Omental fat pad (tissue), 4 donors: ENCODE data around the gene NUP210L. TPM values are rescaled to one million over a fixed set of nuclear protein-coding genes. Genes with fewer than 3 reads are reported as not detected.

Experiments used
- ATAC-seq: fragments of 150-250 bp; one replicate; pipeline ENCODE4 v1.9.1; 2016; ENCODE audit warnings: mild to moderate bottlenecking, moderate library complexity; ENCODE audit not compliant: low FRiP score
- DNase-seq: peaks from one replicate; pipeline ENCODE4 v3.0.0-alpha.2; 2019; ENCODE audit warnings: low spot score
- CTCF ChIP-seq, 3 donors: fragments of 450-650 bp; IDR thresholded peaks; one replicate each; pipeline ENCODE4 v1.5.1; 2016 to 2017; ENCODE audit warnings: antibody characterized with exemption in 3 of 3, mild to moderate bottlenecking in 3 of 3, moderate library complexity in 2 of 3
- total RNA-seq, 4 donors: library from RNA; depleted of rRNA; stranded (reverse); fragments of >200 nt; gene quantifications; one replicate each; pipeline ENCODE4 v1.1.0, GENCODE V29; 2016

The NUP210L gene
- total RNA-seq, 4 donors from 2014 or later, result 0.06 to 0.12 (median 0.09) TPM; not detected in 1

GRCh38 chr1:154190550-154190949 lies 35.7 kb upstream of the NUP210L start:
- DNase-seq, result no peak

DNA sequence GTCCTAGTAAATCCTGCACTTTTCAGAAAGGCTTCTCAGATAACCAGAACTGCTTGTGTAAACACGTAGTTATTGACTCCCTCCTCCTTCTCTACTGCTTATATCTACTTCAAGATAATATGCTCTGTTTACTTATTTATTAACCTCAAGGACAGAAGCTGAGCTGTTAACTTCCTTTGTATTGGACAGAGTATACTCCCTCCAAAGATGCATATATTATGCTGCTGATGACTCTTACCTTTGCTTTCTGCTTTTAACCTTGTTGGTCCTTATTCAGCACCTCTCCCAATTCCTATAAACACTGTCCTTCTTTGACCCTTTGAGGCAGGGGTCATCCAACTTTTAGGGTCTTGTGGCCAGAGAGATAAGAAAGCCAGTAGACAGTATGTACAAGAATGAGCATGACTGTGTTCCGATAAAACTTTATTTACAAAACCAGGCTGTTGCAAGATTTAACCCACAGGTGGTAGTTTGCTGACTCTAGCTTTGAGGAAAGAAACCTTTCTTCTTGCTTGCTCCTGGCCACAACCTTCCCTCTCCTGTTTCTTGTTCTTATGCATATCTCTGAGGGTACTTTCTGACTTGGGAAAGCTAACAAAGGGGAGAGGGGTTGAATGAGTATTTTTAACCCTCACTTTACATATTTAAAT lies 32.1 kb upstream of the NUP210L start:
- no peak for TF ChIP-seq CTCF (IDR thresholded peaks at IDR 0.05)
- no peak for DNase-seq
- no peak for ATAC-seq

More at GRCh38 chr1:154190550-154190949, 35.7 kb upstream of the NUP210L start:
- TF ChIP-seq CTCF (IDR thresholded peaks at IDR 0.05), result no peak
- no peak for ATAC-seq

DNA sequence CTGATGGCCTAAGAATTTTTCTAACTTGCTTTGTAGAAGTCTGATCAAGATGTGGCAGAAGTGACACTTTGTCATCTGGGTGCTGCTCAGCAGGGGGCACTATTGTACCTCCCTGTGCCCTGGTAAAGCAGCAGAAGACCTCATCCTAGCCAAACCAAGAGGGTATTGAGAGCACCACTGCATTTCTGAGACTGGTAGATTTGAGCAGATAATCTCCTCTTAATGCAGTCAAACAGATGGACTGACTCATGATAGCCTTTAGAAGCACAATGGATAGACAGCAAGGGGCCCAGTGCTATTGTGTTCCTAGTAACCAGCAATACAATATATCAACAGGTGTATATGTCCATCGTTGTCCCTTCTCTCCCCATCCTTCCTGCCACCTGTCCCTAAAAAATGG lies 31.3 kb upstream of the NUP210L start:
- DNase-seq (no peak), ATAC-seq (no peak)
- TF ChIP-seq CTCF (IDR thresholded peaks at IDR 0.05), result no peak

GRCh38 chr1:154183046-154183915 lies 28.4 kb upstream of the NUP210L start:
- peak; percentile 95 for ATAC-seq
- TF ChIP-seq CTCF (IDR thresholded peaks at IDR 0.05), result no peak

DNA sequence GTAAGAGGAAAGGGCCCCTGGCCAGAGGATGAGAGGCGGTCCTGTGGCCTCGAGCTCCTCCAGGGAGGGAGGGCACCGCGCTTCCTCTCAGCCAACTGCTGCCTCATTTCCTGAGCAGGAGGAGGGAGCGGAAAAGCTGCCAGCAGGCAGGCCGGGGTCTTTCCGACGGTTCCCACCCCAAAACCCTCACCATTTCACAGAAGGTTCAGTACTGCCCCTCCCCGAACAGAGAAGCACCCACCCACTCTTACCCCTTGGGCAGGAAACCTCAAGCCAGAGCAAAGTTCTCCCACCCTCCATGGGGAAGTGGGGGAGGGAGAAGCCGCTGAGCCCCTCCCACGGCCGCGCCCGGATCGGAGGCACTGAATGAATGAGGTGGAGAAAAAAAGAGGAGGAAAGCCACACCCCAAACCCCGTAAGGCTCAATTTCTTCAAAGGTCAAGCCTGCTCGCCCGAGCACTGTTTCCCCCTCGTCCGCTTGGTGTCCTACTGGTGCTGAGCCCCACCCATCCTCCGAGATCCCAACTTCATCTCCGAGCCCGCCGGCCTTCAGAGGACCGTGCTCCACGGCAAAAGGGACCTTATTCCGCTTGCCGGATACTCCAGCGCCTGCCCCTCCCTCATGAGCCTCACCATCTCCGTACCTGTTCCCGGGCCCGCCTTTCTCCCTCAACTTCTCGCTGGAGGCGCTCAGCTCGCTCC lies 27.6 kb upstream of the NUP210L start:
- peak; percentile 69 for ATAC-seq
- DNase-seq, result peak; percentile 54
- TF ChIP-seq CTCF (IDR thresholded peaks at IDR 0.05), result no peak

More at GRCh38 chr1:154183046-154183915, 28.4 kb upstream of the NUP210L start:
- DNase-seq, result peak; percentile 88

DNA sequence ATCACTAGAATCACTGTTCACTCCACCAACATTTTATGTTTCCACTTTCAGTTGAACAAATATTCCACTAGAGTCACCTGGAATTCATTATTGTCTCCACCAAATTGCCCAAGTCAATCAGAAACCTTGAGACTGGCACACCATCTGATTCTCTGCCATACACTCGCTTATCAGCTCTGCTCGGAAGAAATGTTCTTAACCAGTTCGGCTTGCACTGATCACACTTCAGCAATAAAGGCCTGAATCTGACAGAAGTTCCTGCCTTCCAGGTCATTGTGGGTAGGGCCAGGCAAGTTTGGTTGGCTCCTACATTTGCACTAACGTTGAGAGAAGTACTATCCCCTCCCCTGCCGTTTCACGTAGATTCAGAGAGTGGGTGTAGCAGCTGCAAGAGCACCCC lies 27.1 kb upstream of the NUP210L start:
- no peak for DNase-seq
- ATAC-seq, result no peak
- no peak for TF ChIP-seq CTCF (IDR thresholded peaks at IDR 0.05)
